ENCODE data around the gene GNG14.
"Not testable (repeated sequence)": the region's sequence is repeated elsewhere in the genome, so short reads cannot be mapped to it uniquely, and the experiment has no call there.

Gene GNG14

DNA sequence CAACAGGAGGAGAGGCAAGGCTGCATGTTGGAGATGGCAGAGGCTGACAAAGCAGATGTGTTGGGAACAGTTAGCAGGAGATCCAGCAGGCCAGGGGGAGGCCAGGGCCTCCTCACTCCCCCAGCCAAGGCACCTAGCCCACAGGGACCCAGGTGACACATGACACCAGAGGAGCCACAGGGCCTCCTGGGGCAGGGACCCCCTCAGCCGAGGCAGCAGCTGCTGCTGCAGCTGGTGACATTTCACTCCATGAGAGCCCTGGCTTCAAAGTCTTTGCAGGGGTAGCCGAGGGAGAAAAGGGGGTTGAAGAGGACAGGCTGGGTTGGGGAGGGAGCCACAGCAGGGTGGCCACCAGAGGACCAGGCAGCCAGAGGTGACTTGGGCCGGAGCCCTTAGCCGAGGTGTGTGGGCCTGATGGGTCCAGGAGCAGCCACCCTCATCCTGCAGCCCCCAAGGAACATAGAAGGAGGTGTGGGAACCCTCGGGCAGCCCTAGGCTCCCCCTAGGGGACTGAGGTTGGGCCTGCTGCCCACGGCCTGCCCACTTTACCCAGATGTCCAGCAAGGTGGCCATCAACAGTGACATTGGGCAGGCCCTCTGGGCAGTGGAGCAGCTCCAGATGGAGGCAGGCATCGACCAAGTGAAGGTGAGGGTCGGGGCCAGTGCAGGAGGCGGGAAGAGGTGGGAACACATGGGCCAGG is at the start of gene GNG14:
Gene GNG14 (plus strand): TSS at position 503 of the 701 bp plus-strand sequence. CDS start 51 bp downstream, at position 554.
- DNase-seq = no peak

- DNase-seq = no peak
Measured at GRCh38 chr19:12638611-12639182, 49.1 kb upstream of the GNG14 start.

DNA sequence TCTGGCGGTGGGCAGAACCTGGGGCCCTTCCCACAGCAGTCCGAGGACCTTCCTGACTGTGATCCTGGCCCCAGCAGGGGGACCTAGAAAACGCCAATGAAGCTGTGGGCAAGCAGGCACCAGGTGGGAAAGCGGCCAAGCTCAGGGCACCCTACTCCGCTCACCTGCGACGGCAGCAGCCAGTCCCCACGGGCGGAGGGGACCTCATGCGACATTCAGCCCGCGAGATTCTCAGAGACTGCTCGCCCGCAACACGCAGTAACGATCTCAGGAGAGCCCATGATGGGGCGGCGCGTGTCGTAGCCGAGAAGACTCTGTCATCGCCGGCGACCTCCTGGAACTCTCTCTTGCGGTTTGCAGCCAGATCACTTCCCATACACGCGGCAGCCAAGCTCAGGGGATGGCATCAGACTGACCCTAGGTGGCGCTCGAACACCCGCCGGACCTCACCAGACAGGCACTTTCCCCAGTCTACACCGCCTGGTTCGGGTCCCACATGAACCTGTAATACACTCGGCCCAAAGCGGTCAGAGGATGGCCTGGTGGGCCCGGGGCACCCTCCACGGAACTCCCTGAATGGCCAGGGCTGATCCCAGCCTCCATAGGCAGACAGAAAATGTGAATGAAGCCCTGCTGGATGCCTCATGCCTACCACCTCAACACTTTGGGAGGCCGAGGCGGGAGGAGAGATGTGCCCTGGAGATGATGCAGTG is 47.7 kb upstream of the GNG14 start:
- DNase-seq = peak; percentile 69 to 80

- DNase-seq = no peak
Measured at GRCh38 chr19:12641456-12641855, 46.3 kb upstream of the GNG14 start.

- DNase-seq = no peak
Measured at GRCh38 chr19:12642506-12642905, 45.3 kb upstream of the GNG14 start.

- DNase-seq = not testable (repeated sequence)
Measured at GRCh38 chr19:12643716-12644115, 44.1 kb upstream of the GNG14 start.

GRCh38 chr19:12646551-12646950 is 41.2 kb upstream of the GNG14 start:
- DNase-seq = no peak

GRCh38 chr19:12647047-12647446 is 40.8 kb upstream of the GNG14 start:
- DNase-seq = no peak

DNA sequence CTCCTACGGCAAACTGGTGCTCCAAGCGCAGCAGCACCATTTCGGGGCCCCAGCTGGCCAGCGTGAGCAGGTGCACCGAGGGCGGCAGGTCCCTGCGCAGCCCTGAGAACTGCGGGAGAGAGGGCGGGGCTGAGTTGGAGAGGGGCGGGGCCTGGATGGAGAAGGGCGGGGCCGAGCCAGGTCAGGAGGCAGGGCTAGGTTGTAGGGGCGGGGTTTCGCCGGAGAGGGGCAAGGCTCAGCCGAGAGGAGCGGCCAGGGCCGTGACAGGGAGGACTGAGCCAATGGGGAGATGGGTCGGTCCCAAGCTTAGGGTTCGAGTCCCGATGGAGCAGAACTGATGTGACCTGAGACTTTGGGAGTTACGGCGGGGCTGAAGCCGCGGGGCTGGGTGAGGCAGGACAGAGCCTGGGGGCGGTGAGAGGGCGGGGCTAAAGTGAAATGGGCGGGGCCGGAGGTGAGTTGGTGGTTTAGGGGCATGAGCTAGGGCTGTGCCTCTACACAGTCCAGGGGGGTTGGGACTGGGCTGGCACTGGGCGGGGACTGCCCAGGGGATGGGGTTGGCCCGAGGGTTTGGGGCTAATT is 40.2 kb upstream of the GNG14 start:
- no peak for DNase-seq

DNA sequence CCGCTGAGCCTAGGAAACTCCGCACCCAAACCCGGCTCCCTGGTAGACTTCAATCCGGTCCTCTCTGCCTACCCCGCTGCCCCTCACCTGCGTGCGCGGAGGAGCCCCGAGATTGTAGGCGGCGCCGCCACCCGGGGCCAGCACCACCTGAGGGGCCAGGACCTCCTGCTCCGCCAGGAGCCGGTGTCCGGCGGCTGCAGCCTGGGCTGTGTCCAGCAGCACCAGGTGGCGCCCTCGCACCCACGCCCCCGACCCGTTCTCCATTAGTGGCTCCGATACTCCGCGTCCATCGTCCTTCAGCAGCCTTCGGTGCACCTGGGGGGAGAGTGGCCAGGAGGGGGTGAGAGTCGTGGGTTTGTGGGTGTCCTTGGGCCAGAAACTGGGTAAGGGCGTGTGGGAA is 39.7 kb upstream of the GNG14 start:
- no peak for DNase-seq

GRCh38 chr19:12649941-12650340 is 37.9 kb upstream of the GNG14 start:
- no peak for DNase-seq

GRCh38 chr19:12652219-12652618 is 35.6 kb upstream of the GNG14 start:
- DNase-seq = no peak

DNA sequence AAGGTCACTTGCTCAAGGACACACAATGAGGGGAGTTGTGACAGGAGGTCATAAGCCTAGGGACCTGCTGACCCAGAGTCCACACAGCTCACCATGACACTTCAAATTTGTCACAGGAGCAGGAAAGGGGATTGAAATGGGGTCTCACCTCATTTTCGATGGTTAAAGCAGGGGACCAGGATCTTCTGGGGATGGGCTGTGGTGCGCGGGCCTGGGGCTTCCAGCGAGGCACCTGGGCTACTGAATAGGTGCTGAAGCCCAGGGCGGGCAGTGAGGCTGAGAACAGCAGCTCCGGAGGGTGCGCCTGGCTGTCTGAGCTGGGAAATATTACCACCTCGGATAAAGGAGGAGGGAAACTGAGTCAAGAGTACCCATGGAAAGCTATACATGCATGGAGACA is 32.3 kb upstream of the GNG14 start:
- DNase-seq = no peak

GRCh38 chr19:12656899-12657571 is 30.8 kb upstream of the GNG14 start:
- DNase-seq = no peak

DNA sequence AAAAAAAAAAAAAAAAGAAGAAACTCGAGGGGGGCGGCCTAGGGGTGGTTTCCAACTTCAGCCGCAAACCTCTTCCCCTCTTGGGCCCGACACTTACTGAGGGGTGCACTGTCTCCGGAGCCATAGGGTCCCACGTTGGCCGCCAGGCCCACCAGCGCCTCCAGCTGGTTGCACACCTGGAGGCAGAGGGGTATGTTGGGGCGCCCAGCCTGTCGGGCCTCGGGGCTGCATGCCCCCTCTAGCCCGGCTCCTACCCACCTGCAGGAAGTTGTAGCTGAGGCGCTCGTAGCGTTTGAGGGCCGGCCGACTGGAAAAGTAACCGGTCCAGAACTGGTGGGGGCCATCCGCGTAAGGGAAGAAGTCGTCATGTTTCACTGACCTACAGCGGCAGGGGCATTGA is 29.8 kb upstream of the GNG14 start:
- DNase-seq = no peak

- no peak for DNase-seq
Measured at GRCh38 chr19:12660980-12661379, 26.8 kb upstream of the GNG14 start.

DNA sequence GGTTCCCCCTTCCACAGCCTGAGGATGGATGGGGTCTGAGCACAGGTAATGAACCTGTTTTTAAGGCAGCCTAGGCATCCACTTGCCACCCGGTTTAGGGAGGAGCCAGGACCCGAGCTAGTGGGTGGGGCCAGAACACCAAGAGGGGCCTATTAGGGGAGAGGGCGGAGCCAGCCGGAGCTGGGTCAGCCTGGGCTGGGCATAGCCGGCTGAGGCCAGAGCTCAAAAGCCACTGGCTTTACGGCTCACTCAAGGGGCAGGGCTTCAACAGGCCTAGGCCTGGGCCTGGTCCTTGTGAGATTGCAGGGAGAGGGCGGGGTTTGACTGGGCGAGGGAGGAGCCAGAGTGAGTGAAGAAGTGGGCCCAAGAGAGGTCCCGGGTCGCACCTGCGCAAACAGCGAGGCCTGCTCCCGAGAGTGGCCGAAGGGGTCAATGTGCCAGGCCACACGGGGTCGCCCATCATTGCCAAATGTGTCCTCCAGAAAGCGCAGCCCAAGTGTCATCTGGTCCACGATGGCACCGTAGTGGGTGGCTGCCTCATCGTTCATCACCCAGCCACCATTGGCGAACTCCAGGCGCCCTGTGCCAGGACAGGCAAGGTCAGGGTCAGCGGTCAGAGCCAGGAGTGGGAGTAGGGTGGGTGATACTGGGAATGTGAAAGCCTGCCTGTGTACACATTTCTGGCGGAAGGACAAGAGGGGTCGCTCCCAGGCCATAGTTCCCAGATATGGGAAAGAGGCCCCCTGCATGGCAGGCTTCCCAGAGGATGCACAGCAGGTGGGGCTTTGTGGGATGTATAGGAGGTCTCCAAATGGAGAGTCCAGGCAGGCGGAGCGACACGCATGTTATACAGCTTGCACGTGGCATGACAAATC is 23.2 kb upstream of the GNG14 start:
- DNase-seq = no peak

DNA sequence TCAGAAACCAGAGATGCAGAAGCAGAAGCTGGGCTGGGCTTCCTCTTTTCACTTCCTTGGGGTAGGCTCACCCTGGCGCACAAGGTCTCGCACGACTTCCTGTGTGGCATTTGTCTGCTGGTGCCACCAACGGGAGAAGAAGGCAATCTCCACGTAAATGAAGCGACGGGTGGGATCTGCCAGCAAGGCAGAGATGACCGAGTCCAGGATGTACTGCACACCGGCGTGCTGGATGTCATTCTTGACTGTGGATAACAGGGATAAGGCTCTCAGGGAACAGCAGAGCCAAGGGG is 22.6 kb upstream of the GNG14 start:
- peak; percentile 94 to 97 for DNase-seq

DNA sequence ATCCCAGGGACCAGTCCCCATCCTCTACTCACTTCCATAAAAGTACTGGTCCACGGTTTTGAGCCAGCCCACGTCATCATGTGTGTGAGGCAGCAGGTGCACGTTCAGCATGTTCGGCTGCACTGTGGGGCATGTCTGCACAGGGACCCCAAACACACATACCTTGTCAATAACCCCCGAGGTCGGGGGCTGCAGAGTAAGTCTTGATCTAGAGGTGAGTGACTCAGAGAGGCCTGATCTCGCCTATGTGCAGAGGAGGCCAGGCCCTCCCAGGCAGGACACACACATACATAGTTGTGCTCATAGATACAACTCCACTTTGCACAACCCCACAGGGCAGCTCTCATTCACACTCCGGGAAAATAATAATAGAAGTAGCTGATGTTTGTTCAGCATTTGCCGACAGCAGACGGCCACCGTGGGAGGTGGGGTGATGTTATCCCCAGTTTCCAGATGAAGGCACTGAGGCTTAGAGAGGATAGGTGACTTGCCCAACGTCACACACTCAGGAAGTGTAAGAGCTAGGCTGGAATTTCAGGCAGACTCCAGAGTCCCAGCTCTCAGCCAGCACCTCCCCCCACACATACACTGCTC is 22.0 kb upstream of the GNG14 start:
- no peak for DNase-seq

- peak; percentile 56 to 57 for DNase-seq
Measured at GRCh38 chr19:12666265-12667048, 21.3 kb upstream of the GNG14 start, which contains the start of the genes MAN2B1 and WDR83. MAN2B1 (minus strand) TSS chr19:12666742; CDS start chr19:12666701, 41 bp downstream. WDR83 (plus strand) TSS chr19:12666807; CDS start chr19:12669791, 2,984 bp downstream.

DNA sequence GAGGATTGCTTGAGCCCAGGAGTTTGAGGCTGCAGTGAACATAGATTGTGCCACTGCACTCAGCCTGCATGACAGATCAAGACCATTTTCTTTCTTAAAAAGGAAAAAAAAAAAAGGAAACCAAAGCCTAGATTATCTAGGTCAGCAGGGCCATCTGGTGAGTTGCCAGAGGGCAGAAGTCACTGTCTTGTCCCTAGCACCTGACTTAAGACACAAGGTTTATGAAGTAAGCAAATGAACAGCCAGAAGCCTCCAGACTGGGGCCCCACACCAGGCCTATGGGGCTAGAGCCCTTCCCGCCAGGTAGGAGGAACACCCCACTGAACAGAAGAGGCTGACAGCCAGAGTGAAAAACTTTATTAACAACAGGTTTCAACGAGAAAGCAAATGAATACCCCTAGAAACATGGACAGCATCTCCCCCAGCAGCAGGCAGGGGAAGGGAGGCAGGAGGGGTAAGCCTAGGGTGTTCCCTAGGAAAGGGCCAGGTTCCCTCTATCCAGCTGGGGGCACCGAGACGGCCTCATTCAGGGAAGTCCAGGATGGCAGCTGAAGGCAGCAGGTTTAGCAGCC is 20.0 kb upstream of the GNG14 start:
- no peak for DNase-seq
